ENCODE data around the gene C1QTNF7. TPM values are rescaled to one million over a fixed set of nuclear protein-coding genes. Genes with fewer than 3 reads are reported as not detected.

C1QTNF7 gene
- total RNA-seq = 28.2 TPM

GRCh38 chr4:15427701-15428100 lies at the start of gene C1QTNF7:
Gene C1QTNF7, plus strand, starts transcription at chr4:15428033. Its CDS starts 7,711 bp downstream, at chr4:15435744.
- DNase-seq (ENCODE audit: low spot score) = no peak

GRCh38 chr4:15378062-15378461 lies 49.8 kb upstream of the C1QTNF7 start:
- no peak for DNase-seq (ENCODE audit: low spot score)

GRCh38 chr4:15378493-15378892 lies 49.3 kb upstream of the C1QTNF7 start:
- no peak for DNase-seq (ENCODE audit: low spot score)

GRCh38 chr4:15381806-15382338 lies 46.0 kb upstream of the C1QTNF7 start:
- no peak for DNase-seq (ENCODE audit: low spot score)

- DNase-seq (ENCODE audit: low spot score) = no peak
These were observed 45.1 kb upstream of the C1QTNF7 start for GRCh38 chr4:15382669-15383273.

- no peak for DNase-seq (ENCODE audit: low spot score)
These were observed 42.3 kb upstream of the C1QTNF7 start for GRCh38 chr4:15385515-15385914.

- no peak for DNase-seq (ENCODE audit: low spot score)
These were observed 41.9 kb upstream of the C1QTNF7 start for GRCh38 chr4:15385928-15386327.

- DNase-seq (ENCODE audit: low spot score) = no peak
These were observed 37.3 kb upstream of the C1QTNF7 start for GRCh38 chr4:15390494-15390893.

GRCh38 chr4:15392053-15392805 lies 35.6 kb upstream of the C1QTNF7 start:
- DNase-seq (ENCODE audit: low spot score) = no peak

GRCh38 chr4:15395311-15395710 lies 32.5 kb upstream of the C1QTNF7 start:
- no peak for DNase-seq (ENCODE audit: low spot score)

- peak; percentile 31 for DNase-seq (ENCODE audit: low spot score)
These were observed 31.6 kb upstream of the C1QTNF7 start for GRCh38 chr4:15396157-15396800.

GRCh38 chr4:15398001-15398400 lies 29.8 kb upstream of the C1QTNF7 start:
- DNase-seq (ENCODE audit: low spot score) = no peak

- no peak for DNase-seq (ENCODE audit: low spot score)
These were observed 29.1 kb upstream of the C1QTNF7 start for GRCh38 chr4:15398732-15399131.

GRCh38 chr4:15400226-15400625 lies 27.6 kb upstream of the C1QTNF7 start:
- no peak for DNase-seq (ENCODE audit: low spot score)

- DNase-seq (ENCODE audit: low spot score) = peak; percentile 48
These were observed 26.7 kb upstream of the C1QTNF7 start for GRCh38 chr4:15400981-15401671.

- no peak for DNase-seq (ENCODE audit: low spot score)
These were observed 25.7 kb upstream of the C1QTNF7 start for GRCh38 chr4:15402146-15402545.

GRCh38 chr4:15402974-15403373 lies 24.9 kb upstream of the C1QTNF7 start:
- no peak for DNase-seq (ENCODE audit: low spot score)

- no peak for DNase-seq (ENCODE audit: low spot score)
These were observed 22.8 kb upstream of the C1QTNF7 start for GRCh38 chr4:15405018-15405417.

- no peak for DNase-seq (ENCODE audit: low spot score)
These were observed 17.1 kb upstream of the C1QTNF7 start for GRCh38 chr4:15410750-15411149.

- no peak for DNase-seq (ENCODE audit: low spot score)
These were observed 15.4 kb upstream of the C1QTNF7 start for GRCh38 chr4:15412461-15412860.

- no peak for DNase-seq (ENCODE audit: low spot score)
These were observed 14.7 kb upstream of the C1QTNF7 start for GRCh38 chr4:15413010-15413622.

GRCh38 chr4:15413623-15414019 lies 14.2 kb upstream of the C1QTNF7 start:
- no peak for DNase-seq (ENCODE audit: low spot score)

All from mucosa of gallbladder (tissue), 1 donor.